Mammary epithelial cell (primary cell): ENCODE results near the gene SNTG2.

Experiments used
- EZH2 ChIP-seq: IDR thresholded peaks from 2 replicates; pipeline ENCODE4 v1.6.1; 2012; ENCODE audit warnings: low read length, inconsistent platforms, borderline replicate concordance
- TF ChIP-seq, protein P1 (sequence below), 2 donors: IDR thresholded peaks in 1 of 2; conservative IDR thresholded peaks in 1 of 2; 2 replicates each; pipeline ENCODE4 v1.5.1; 2011 to 2012; ENCODE audit warnings: inconsistent platforms in 2 of 2, low read length in 2 of 2, mild to moderate bottlenecking in 2 of 2, control low read depth in 1 of 2, low read depth in 1 of 2; ENCODE audit not compliant: insufficient read depth in 1 of 2; ENCODE audit errors: extremely low read depth in 1 of 2

DNA sequence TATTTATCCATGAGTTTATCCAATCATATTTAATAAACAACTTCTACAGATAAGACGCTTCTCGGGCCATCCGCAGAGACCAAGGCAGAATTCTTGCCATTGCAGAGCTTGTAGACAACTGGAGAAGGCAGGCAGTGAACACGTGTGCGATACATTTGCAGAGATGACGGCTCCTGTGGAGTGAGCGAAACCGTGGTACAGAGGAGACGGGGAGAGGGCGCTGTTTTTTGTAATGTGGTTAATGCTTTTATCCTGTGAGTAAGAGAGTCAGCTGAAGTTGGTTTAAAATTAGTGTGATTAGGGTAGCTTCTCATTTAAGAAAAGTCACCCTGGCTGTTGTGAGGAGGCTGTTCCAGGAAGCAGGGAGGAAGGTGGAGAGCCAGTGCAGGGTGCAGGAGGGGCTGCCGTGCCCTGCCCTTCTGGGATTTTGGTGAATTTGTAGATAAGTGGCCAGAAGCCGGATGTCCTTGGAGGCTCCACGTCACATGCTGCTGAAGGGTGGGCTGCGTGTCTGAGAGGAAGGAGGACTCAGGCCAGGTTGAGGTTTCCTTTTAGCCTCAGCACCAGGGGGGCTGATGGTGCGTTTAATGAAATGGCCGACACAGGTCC is 151.4 kb downstream of the SNTG2 start:
- TF ChIP-seq, protein P1, sequence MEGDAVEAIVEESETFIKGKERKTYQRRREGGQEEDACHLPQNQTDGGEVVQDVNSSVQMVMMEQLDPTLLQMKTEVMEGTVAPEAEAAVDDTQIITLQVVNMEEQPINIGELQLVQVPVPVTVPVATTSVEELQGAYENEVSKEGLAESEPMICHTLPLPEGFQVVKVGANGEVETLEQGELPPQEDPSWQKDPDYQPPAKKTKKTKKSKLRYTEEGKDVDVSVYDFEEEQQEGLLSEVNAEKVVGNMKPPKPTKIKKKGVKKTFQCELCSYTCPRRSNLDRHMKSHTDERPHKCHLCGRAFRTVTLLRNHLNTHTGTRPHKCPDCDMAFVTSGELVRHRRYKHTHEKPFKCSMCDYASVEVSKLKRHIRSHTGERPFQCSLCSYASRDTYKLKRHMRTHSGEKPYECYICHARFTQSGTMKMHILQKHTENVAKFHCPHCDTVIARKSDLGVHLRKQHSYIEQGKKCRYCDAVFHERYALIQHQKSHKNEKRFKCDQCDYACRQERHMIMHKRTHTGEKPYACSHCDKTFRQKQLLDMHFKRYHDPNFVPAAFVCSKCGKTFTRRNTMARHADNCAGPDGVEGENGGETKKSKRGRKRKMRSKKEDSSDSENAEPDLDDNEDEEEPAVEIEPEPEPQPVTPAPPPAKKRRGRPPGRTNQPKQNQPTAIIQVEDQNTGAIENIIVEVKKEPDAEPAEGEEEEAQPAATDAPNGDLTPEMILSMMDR (conservative IDR thresholded peaks at IDR 0.05 in 1 of 2, IDR thresholded peaks at IDR 0.05 in 1 of 2; ENCODE audit: extremely low read depth in 1 of 2, insufficient read depth in 1 of 2, low read depth in 1 of 2, low read length in 2 of 2): no peak
- TF ChIP-seq EZH2: no peak
